ENCODE results near the gene DEPDC4. TPM values are rescaled to one million over a fixed set of nuclear protein-coding genes. Genes with fewer than 3 reads are reported as not detected.

DEPDC4 gene
- total RNA-seq (2012; rRNA removed) (0.72 and 7.5 TPM in 2 replicates), polyA plus RNA-seq (2012; rRNA removed) (0.39 and 0.79 TPM in 2 replicates), Bru-seq, nascent RNA (percentile 30 among the genes with signal in this experiment), BruChase-seq, experiment 1, labeled RNA remaining after a 6-hour chase (percentile 38 among the genes with signal in this experiment), BruChase-seq, experiment 2, labeled RNA remaining after a 2-hour chase (percentile 29 among the genes with signal in this experiment)
- polyA plus RNA-seq (2012; cell fraction: cytosol; rRNA removed) = 0.08 and 4.5 TPM in 2 replicates
- polyA plus RNA-seq (2012; cell fraction: nucleus; rRNA removed; ENCODE audit: low replicate concordance) = 3.2 TPM in 1 of 2 replicates, not detected in the other
- long read RNA-seq, partial matches to known transcripts = 0 of 2 reads
- long read RNA-seq, other reads (novel, unspliced or antisense) = 2 of 2 reads

DNA sequence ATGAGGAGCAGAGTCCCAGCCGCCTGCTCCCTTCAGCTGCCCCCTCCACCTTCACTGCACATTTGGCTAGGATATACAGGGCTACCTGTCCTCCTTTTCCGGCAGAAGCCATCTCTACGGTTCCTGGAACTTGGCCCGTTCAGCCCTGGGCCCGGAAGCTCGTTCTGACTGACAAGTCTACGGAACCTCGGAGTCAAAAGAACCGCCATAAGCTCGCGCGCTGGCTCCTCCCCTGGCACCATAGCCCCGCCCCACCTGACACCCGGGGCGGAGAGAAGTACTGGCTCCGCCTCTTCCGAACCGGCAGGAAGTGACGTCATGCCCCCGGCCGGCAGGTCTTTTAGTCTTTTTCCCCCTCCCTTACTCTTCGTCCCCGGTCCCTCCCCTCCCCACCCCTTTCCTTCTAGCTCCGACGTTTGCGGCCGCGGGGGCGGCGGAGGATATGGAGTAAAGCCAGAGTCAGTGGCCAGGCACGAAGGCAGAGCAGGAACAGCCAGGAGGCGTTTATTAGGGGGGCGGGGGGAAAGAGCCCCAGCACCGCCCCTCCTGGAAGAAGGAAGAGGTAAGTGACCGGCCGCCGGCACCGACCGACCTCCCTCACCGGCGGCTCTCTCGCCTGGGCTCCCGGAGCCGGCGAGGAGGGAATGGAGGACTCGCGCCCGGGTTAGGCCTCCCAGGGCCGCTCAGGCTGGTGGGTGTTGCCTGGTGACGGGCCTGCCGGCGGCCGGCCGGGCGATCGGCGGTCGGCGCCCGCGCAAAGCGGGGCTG, at the start of gene DEPDC4, which contains the start of gene SCYL2:
TSS of gene DEPDC4 (minus strand) at position 245 of the 768 bp plus-strand sequence. CDS start at position 242, 3 bp downstream.
TSS of gene SCYL2 (plus strand) at position 343 of the 768 bp plus-strand sequence. CDS start 15,794 bp downstream, outside the sequence.
- H4K91ac ChIP-seq (ENCODE audit: insufficient read depth, low read depth, low read length) = peak within 1 kb of the TSS; percentile 75
- ChIA-PET POLR2A (ENCODE audit: unreplicated experiment) (interaction anchor here (0.6 kb wide), 1 partner anchor 457 kb away, joined by 6 read pairs; no protein-coding TSS in a partner anchor), CTCF (interaction anchor here (0.9 to 1.4 kb wide), 2 partner anchors 147 to 288 kb away, joined by 3 to 4 read pairs; no protein-coding TSS in a partner anchor)
- peak within 1 kb of the TSS; percentile 87 for H3K14ac ChIP-seq (replicated peaks; ENCODE audit: low read depth, low read length)
- H2BK15ac ChIP-seq (ENCODE audit: low read depth, low read length) = peak within 1 kb of the TSS; percentile 60; the same call in 2 of the 3 replicates
- 0 out of 2 replicates have a peak, but pooled peaks cover 3% of the 10 kb centered on the region for H3K9me1 ChIP-seq (ENCODE audit: insufficient read depth, low read length)
- DNase-seq (peak; percentile 98), ATAC-seq (ENCODE audit: low read depth) (peak; percentile 91)
- peak within 1 kb of the TSS; percentile 97 for H3K23ac ChIP-seq (ENCODE audit: low read depth, low read length)
- no peaks in the 10 kb centered on the region for H3K36me3 ChIP-seq (ENCODE audit: control insufficient read depth, insufficient read depth, low read length)
- peak within 1 kb of the TSS; percentile 75 to 90 for H4K8ac ChIP-seq (ENCODE audit: low read depth in 2 of 2, low read length in 2 of 2)
- peak within 1 kb of the TSS; percentile 56 for H2BK5ac ChIP-seq (ENCODE audit: low read depth, low read length, poor library complexity, severe bottlenecking)
- peaks cover 3% of the 10 kb centered on the region for H3K4me1 ChIP-seq (ENCODE audit: control insufficient read depth, insufficient read depth, low read length)
- dilution Hi-C loops (cut with HindIII; ENCODE audit: low sequenced_read_pairs, unreplicated experiment) = no loop called here
- peak within 1 kb of the TSS; percentile 83 for H3K4ac ChIP-seq (ENCODE audit: low read depth, low read length)
- H2AK9ac ChIP-seq (replicated peaks; ENCODE audit: low read depth, low read length, poor library complexity) = peak within 1 kb of the TSS; percentile 96
- H3K79me1 ChIP-seq (ENCODE audit: low read depth in 1 of 2, low read length in 2 of 2) = peaks cover 17 to 20% of the 10 kb centered on the region in 2 experiments
- H3K27ac ChIP-seq (ENCODE audit: insufficient read depth, low read length) = peak within 1 kb of the TSS; percentile 78
- peak within 1 kb of the TSS; percentile 98 for H2AFZ ChIP-seq (replicated peaks; ENCODE audit: low read length, poor library complexity)
- peak within 1 kb of the TSS; percentile 89 for H3K4me3 ChIP-seq (ENCODE audit: insufficient read depth, low read depth, low read length)
- peak within 1 kb of the TSS; percentile 99 for H3K4me2 ChIP-seq (ENCODE audit: low read depth, low read length)
- H4K5ac ChIP-seq (ENCODE audit: low read depth, low read length) = peak within 1 kb of the TSS; percentile 69
- peak within 1 kb of the TSS; percentile 67 for H3K18ac ChIP-seq (ENCODE audit: low read depth, low read length)
- intact Hi-C loops (cut with micrococcal nuclease) = loop anchor here (5.0 kb wide), 1 partner anchor 60 kb away; no protein-coding TSS in a partner anchor
- no peak within 1 kb of the TSS for H2AK5ac ChIP-seq (ENCODE audit: low read depth, low read length)
- H4K20me1 ChIP-seq (ENCODE audit: insufficient read depth, low read length) = peaks cover 11% of the 10 kb centered on the region
- in situ Hi-C loops (cut with MboI; ENCODE audit: low sequenced_read_pairs) = no loop called here
- peak within 1 kb of the TSS; percentile 96 for H3K9ac ChIP-seq (ENCODE audit: low read depth, low read length)
- H3K27me3 ChIP-seq (ENCODE audit: control insufficient read depth, insufficient read depth, low read length) = no peaks in the 10 kb centered on the region
- peak within 1 kb of the TSS; percentile 58 for H2BK120ac ChIP-seq (ENCODE audit: low read depth, low read length)
- WGBS, 2 experiments (ENCODE audit: extremely low coverage in 2 of 2, insufficient read length in 1 of 2) = 0% methylated on average over 13 of the region's 62 CpGs; no CpG with 5 or more reads in 1 of the 2 experiments
- no TSS peak for BruUV-seq (replicated peaks)
- peak within 1 kb of the TSS; percentile 87 for H3K56ac ChIP-seq (ENCODE audit: extremely low read depth, insufficient read depth, low read length)
- H2BK20ac ChIP-seq (ENCODE audit: low read depth, low read length) = no peak within 1 kb of the TSS
- no peaks in the 10 kb centered on the region for H3K9me3 ChIP-seq (ENCODE audit: control insufficient read depth, insufficient read depth, low read length)
- no peak for TF ChIP-seq RFX5 (IDR thresholded peaks at IDR 0.05; ENCODE audit: low read depth, low read length)
- no peak for TF ChIP-seq MAFK (IDR thresholded peaks at IDR 0.05; ENCODE audit: low read depth, low read length)
- no peak for TF ChIP-seq FOS (IDR thresholded peaks at IDR 0.05; ENCODE audit: low read depth, low read length)
- TF ChIP-seq MAZ (IDR thresholded peaks at IDR 0.05; ENCODE audit: borderline replicate concordance, low read depth, low read length) = peak; percentile 84
- TF ChIP-seq BHLHE40 (IDR thresholded peaks at IDR 0.05; ENCODE audit: low read depth, low read length) = no peak
- TF ChIP-seq RAD21 (IDR thresholded peaks at IDR 0.05; ENCODE audit: low read length) = no peak
- no peak for TF ChIP-seq CHD1 (IDR thresholded peaks at IDR 0.05; ENCODE audit: low read depth, low read length)
- TF ChIP-seq SMC3 (IDR thresholded peaks at IDR 0.05; ENCODE audit: low read depth, low read length) = no peak
- TF ChIP-seq, protein P1, sequence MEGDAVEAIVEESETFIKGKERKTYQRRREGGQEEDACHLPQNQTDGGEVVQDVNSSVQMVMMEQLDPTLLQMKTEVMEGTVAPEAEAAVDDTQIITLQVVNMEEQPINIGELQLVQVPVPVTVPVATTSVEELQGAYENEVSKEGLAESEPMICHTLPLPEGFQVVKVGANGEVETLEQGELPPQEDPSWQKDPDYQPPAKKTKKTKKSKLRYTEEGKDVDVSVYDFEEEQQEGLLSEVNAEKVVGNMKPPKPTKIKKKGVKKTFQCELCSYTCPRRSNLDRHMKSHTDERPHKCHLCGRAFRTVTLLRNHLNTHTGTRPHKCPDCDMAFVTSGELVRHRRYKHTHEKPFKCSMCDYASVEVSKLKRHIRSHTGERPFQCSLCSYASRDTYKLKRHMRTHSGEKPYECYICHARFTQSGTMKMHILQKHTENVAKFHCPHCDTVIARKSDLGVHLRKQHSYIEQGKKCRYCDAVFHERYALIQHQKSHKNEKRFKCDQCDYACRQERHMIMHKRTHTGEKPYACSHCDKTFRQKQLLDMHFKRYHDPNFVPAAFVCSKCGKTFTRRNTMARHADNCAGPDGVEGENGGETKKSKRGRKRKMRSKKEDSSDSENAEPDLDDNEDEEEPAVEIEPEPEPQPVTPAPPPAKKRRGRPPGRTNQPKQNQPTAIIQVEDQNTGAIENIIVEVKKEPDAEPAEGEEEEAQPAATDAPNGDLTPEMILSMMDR (conservative IDR thresholded peaks at IDR 0.05; ENCODE audit: low read depth, low read length) = no peak
- peak; percentile 82 for TF ChIP-seq POLR2A (IDR thresholded peaks at IDR 0.05; ENCODE audit: low read depth, low read length)
- TF ChIP-seq, protein P2, sequence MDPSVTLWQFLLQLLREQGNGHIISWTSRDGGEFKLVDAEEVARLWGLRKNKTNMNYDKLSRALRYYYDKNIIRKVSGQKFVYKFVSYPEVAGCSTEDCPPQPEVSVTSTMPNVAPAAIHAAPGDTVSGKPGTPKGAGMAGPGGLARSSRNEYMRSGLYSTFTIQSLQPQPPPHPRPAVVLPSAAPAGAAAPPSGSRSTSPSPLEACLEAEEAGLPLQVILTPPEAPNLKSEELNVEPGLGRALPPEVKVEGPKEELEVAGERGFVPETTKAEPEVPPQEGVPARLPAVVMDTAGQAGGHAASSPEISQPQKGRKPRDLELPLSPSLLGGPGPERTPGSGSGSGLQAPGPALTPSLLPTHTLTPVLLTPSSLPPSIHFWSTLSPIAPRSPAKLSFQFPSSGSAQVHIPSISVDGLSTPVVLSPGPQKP (IDR thresholded peaks at IDR 0.05; ENCODE audit: borderline replicate concordance, low read depth, low read length) = no peak
- peak; percentile 19; the same call in 1 of the 2 replicates for TF ChIP-seq MXI1 (IDR thresholded peaks at IDR 0.05; ENCODE audit: borderline replicate concordance, low read depth, low read length)

All from IMR-90 (cell line).